OCI-LY3 (cell line): ENCODE data around the gene POLR3H.

Experiments
- H2AFZ ChIP-seq: fragments of 200-600, 300-600 bp; shearing (Covaris generic); 2 replicates; pipeline ENCODE4 v1.6.0; 2014; ENCODE audit warnings: antibody characterized with exemption, low read depth, low read length
- H3K27ac ChIP-seq: fragments of 200-600, 300-600 bp; sonication (generic); 2 replicates; pipeline ENCODE4 v1.5.1; 2014; ENCODE audit warnings: mild to moderate bottlenecking, low read length, moderate library complexity, mixed read lengths
- H3K27me3 ChIP-seq: fragments of 200-600, 300-600 bp; sonication (generic); 2 replicates; pipeline ENCODE4 v1.6.1; 2014; ENCODE audit warnings: low read depth, low read length, mixed read lengths
- H3K36me3 ChIP-seq: fragments of 200-600, 300-600 bp; sonication (generic); replicated peaks from 2 replicates; pipeline ENCODE3; 2014; ENCODE audit warnings: low read depth, low read length, mixed read lengths
- H3K4me1 ChIP-seq: fragments of 300-600, 200-600 bp; sonication (generic); 2 replicates; pipeline ENCODE4 v1.6.1; 2014; ENCODE audit warnings: low read length, mixed read lengths
- H3K4me2 ChIP-seq: fragments of 200-600, 300-600 bp; sonication (generic); 2 replicates; pipeline ENCODE4 v1.6.1; 2014; ENCODE audit warnings: low read length, mixed read lengths
- H3K4me3 ChIP-seq: fragments of 300-600, 200-600 bp; sonication (generic); 2 replicates; pipeline ENCODE4 v1.5.1; 2014; ENCODE audit warnings: antibody characterized with exemption, mild to moderate bottlenecking, low read length, moderate library complexity
- H3K79me2 ChIP-seq: fragments of 300-600, 200-600 bp; shearing (Covaris generic); 2 replicates; pipeline ENCODE4 v1.6.1; 2014; ENCODE audit warnings: mild to moderate bottlenecking, low read length, mixed read lengths
- H3K9ac ChIP-seq: fragments of 300-600, 200-600 bp; shearing (Covaris generic); 2 replicates; pipeline ENCODE4 v1.6.0; 2014; ENCODE audit warnings: mild to moderate bottlenecking, low read length, moderate library complexity
- H3K9me3 ChIP-seq: fragments of 200-600, 300-600 bp; shearing (Covaris generic); 2 replicates; pipeline ENCODE4 v1.6.1; 2014; ENCODE audit warnings: low read length, mixed read lengths; ENCODE audit not compliant: insufficient read depth
- H4K20me1 ChIP-seq: fragments of 200-600, 300-600 bp; sonication (generic); 2 replicates; pipeline ENCODE4 v1.6.1; 2016; ENCODE audit warnings: low read length, mixed read lengths; ENCODE audit not compliant: insufficient read depth
- CTCF ChIP-seq: fragments of 200-600, 300-600 bp; sonication (generic); IDR thresholded peaks from 2 replicates; pipeline ENCODE4 v1.5.1; 2014; ENCODE audit warnings: antibody characterized with exemption, low read length, low read depth
- EZH2phosphoT487 ChIP-seq: fragments of 200-600 bp; shearing (Covaris generic); IDR thresholded peaks from 2 replicates; pipeline ENCODE4 v1.6.1; 2018; ENCODE audit warnings: antibody characterized with exemption, mixed run types, low read depth

The POLR3H gene

GRCh38 chr22:41570221-41570620, 26.0 kb upstream of the POLR3H start:
- Histone ChIP-seq H3K4me1 (no peaks in the 10 kb centered on the region), H3K27ac (no peak overlapping the region), H3K9ac (no peak overlapping the region), H2AFZ (no peak overlapping the region), H3K4me2 (no peak overlapping the region), H3K4me3 (no peak overlapping the region), H3K9me3 (no peaks in the 10 kb centered on the region), H3K79me2 (no peaks in the 10 kb centered on the region), H3K27me3 (no peaks in the 10 kb centered on the region), H4K20me1 (no peaks in the 10 kb centered on the region), H3K36me3 (no peaks in the 10 kb centered on the region)
- no peak for TF ChIP-seq EZH2phosphoT487
- TF ChIP-seq CTCF = no peak

- no peak overlapping the region for H3K4me2 ChIP-seq
- no peaks in the 10 kb centered on the region for H3K36me3 ChIP-seq
- no peaks in the 10 kb centered on the region for H3K27me3 ChIP-seq
- H3K27ac ChIP-seq = no peak overlapping the region
- no peaks in the 10 kb centered on the region for H3K9me3 ChIP-seq
- no peak overlapping the region for H2AFZ ChIP-seq
- H4K20me1 ChIP-seq = no peaks in the 10 kb centered on the region
- H3K79me2 ChIP-seq = no peaks in the 10 kb centered on the region
- TF ChIP-seq EZH2phosphoT487 (no peak), CTCF (no peak)
- no peak overlapping the region for H3K9ac ChIP-seq
- no peak overlapping the region for H3K4me3 ChIP-seq
- no peaks in the 10 kb centered on the region for H3K4me1 ChIP-seq
Measured at GRCh38 chr22:41568811-41569210, 24.5 kb upstream of the POLR3H start.

- Histone ChIP-seq H3K4me3 (no peak overlapping the region), H3K9ac (no peak overlapping the region), H3K79me2 (no peaks in the 10 kb centered on the region), H3K27ac (no peak overlapping the region), H3K9me3 (no peaks in the 10 kb centered on the region), H3K36me3 (no peaks in the 10 kb centered on the region), H3K4me2 (no peak overlapping the region), H3K27me3 (no peaks in the 10 kb centered on the region; the same call in 1 of the 2 replicates), H4K20me1 (no peaks in the 10 kb centered on the region), H3K4me1 (no peaks in the 10 kb centered on the region), H2AFZ (no peak overlapping the region)
- no peak for TF ChIP-seq CTCF
- no peak for TF ChIP-seq EZH2phosphoT487
Measured at GRCh38 chr22:41567512-41567768, 23.2 kb upstream of the POLR3H start.

GRCh38 chr22:41565403-41566054, 21.3 kb upstream of the POLR3H start:
- peaks cover 16% of the 10 kb centered on the region for H3K27me3 ChIP-seq
- no peak for TF ChIP-seq EZH2phosphoT487
- TF ChIP-seq CTCF = no peak
- H3K36me3 ChIP-seq = no peaks in the 10 kb centered on the region
- H3K9ac ChIP-seq = no peak overlapping the region
- H3K79me2 ChIP-seq = no peaks in the 10 kb centered on the region
- no peak overlapping the region for H3K4me2 ChIP-seq
- H3K27ac ChIP-seq = no peak overlapping the region
- no peaks in the 10 kb centered on the region for H3K9me3 ChIP-seq
- H3K4me1 ChIP-seq = no peaks in the 10 kb centered on the region
- no peak overlapping the region for H3K4me3 ChIP-seq
- no peak overlapping the region for H2AFZ ChIP-seq
- H4K20me1 ChIP-seq = no peaks in the 10 kb centered on the region
